ENCODE measurements around the gene MAIP1.

DNA sequence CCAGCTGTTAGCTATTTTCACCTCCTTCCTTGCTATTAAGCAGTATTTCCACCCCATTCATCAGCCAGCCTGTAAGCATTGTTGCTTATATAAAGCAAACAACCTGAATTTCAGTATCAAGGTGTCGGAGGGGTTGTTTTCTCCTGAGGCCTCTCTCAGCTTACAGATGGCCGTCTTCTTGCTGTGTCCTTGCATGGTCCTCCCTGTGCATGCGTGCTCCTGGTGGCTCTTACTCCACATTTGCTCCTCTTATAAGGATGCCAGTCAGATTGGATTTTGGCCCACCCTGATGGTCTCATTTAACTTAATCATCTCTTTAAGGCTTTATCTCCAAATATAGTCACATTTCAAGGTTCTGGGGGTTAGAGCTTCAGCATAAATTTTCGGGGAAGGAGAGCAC is 2.6 kb downstream of the MAIP1 start:
- TF ChIP-seq POLR2AphosphoS5 (IDR thresholded peaks at IDR 0.05; ENCODE audit: borderline replicate concordance, low read depth, low read length) (no peak), EZH2 (IDR thresholded peaks at IDR 0.05) (no peak), FOXP2 (optimal IDR thresholded peaks at IDR 0.05; ENCODE audit: control extremely low read depth, extremely low read length, insufficient read depth) (no peak)

Measured in SK-N-MC (cell line).